ENCODE measurements around the gene DIAPH2. TPM values are rescaled to one million over a fixed set of nuclear protein-coding genes. Genes with fewer than 3 reads are reported as not detected.

Gene DIAPH2
- total RNA-seq, 6 experiments from 2014 or later, result 10.1 to 13.5 (median 11.6) TPM

DNA sequence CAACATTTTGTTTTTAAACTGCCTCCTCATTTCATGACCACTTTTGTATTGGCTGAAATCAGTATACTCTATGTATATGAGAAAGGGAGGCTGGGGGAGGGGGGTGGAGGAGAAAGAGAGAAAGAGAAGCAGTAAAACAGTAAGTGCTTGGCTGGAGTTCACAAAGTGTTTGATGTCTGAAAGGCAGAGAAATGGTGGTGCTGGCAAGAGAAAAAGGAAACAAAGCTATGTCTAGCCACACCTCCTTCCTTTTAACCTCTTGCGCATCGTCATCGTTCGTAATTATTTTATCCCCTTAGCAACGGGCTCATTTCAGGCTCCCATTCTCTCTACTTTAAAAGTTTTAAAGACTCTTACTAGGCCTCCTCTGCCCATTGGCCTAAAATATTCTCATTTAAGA, 224.6 kb downstream of the DIAPH2 start:
- DNase-seq, result no peak
- peaks cover 11% of the 10 kb centered on the region for H3K4me1 Mint-ChIP-seq (ENCODE audit: low read depth)
- no peaks in the 10 kb centered on the region for H3K36me3 Mint-ChIP-seq (ENCODE audit: low read depth)
- TF ChIP-seq, protein P1, sequence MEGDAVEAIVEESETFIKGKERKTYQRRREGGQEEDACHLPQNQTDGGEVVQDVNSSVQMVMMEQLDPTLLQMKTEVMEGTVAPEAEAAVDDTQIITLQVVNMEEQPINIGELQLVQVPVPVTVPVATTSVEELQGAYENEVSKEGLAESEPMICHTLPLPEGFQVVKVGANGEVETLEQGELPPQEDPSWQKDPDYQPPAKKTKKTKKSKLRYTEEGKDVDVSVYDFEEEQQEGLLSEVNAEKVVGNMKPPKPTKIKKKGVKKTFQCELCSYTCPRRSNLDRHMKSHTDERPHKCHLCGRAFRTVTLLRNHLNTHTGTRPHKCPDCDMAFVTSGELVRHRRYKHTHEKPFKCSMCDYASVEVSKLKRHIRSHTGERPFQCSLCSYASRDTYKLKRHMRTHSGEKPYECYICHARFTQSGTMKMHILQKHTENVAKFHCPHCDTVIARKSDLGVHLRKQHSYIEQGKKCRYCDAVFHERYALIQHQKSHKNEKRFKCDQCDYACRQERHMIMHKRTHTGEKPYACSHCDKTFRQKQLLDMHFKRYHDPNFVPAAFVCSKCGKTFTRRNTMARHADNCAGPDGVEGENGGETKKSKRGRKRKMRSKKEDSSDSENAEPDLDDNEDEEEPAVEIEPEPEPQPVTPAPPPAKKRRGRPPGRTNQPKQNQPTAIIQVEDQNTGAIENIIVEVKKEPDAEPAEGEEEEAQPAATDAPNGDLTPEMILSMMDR (IDR thresholded peaks at IDR 0.05), result no peak
- H3K9me3 Mint-ChIP-seq, result no peaks in the 10 kb centered on the region
- no peak overlapping the region for H3K4me3 Mint-ChIP-seq
- no peaks in the 10 kb centered on the region for H3K27me3 Mint-ChIP-seq (ENCODE audit: insufficient read depth)
- no peak overlapping the region for H3K27ac Mint-ChIP-seq

DNA sequence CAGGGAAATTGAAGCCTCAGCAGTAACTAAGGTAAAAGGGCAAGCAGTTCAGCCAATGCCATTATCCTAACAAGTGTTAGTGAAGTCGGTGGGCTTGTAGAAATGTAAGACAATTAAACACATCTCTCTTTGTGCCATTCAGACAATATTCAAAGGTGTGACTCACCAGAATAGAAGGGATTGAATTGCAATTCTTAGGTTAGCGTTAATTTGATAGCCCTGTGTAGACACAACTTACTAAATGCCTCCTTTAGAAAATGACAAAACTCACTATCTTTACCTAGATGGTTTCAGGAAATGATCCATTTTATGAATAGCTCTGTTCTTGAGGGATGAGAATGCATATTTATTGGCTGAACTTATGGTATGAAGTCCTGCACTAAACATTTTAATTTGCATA, 234.2 kb downstream of the DIAPH2 start:
- H3K27ac Mint-ChIP-seq, result no peak overlapping the region
- H3K27me3 Mint-ChIP-seq (ENCODE audit: insufficient read depth), result no peaks in the 10 kb centered on the region
- no peaks in the 10 kb centered on the region for H3K9me3 Mint-ChIP-seq
- DNase-seq, result no peak
- no peak overlapping the region for H3K4me3 Mint-ChIP-seq
- TF ChIP-seq, protein P1 (IDR thresholded peaks at IDR 0.05), result no peak
- no peaks in the 10 kb centered on the region for H3K36me3 Mint-ChIP-seq (ENCODE audit: low read depth)
- no peaks in the 10 kb centered on the region for H3K4me1 Mint-ChIP-seq (ENCODE audit: low read depth)

DNA sequence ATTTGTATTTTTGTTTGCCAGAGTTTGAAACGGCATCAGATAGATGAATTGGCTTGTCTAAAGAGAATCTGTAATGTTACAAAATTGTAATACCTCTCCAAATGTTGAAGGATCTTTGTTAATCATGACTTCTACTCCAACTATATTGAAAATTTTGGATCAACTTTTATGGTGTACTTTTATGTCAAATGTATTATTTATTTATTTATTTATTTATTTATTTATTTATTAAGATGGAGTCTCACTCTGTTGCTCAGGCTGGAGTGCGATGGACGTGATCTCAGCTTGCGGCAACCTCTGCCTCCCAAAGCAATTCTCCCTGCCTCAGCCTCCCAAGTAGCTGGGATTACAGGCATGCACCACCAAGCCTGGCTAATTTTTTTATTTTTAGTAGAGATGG, 235.0 kb downstream of the DIAPH2 start:
- TF ChIP-seq, protein P1 (IDR thresholded peaks at IDR 0.05), result no peak
- no peaks in the 10 kb centered on the region for H3K9me3 Mint-ChIP-seq
- no peaks in the 10 kb centered on the region for H3K4me1 Mint-ChIP-seq (ENCODE audit: low read depth)
- H3K36me3 Mint-ChIP-seq (ENCODE audit: low read depth), result no peaks in the 10 kb centered on the region
- no peak for DNase-seq
- no peak overlapping the region for H3K4me3 Mint-ChIP-seq
- no peak overlapping the region for H3K27ac Mint-ChIP-seq
- H3K27me3 Mint-ChIP-seq (ENCODE audit: insufficient read depth), result no peaks in the 10 kb centered on the region

- TF ChIP-seq, protein P1 (IDR thresholded peaks at IDR 0.05), result no peak
- Mint-ChIP-seq H3K27me3 (ENCODE audit: insufficient read depth) (no peaks in the 10 kb centered on the region), H3K36me3 (ENCODE audit: low read depth) (no peaks in the 10 kb centered on the region; the same call in 1 of the 2 replicates), H3K4me3 (no peak overlapping the region), H3K27ac (no peak overlapping the region), H3K9me3 (no peaks in the 10 kb centered on the region), H3K4me1 (ENCODE audit: low read depth) (peaks cover 6% of the 10 kb centered on the region; the same call in 1 of the 2 replicates)
- no peak for DNase-seq
These were observed 239.9 kb downstream of the DIAPH2 start for GRCh38 chrX:96924581-96924980.

DNA sequence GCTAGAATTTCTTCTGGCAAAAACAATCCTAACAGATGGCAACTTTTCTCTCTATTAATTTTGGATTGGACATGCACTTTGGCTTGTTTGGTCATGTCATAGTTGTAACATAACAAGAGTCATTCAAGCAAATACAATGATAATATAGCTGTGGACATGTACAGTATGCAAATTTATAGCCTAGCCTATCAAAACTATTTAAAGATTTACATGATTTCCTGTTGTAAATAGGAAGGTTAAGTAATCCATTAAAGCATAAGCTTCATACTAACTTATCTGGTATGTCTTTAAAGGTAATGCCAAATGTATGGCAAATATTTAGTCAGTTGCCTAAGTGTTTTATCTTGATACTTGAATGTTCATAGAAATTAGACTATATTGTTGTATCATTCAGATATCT, 244.4 kb downstream of the DIAPH2 start:
- DNase-seq, result no peak
- no peaks in the 10 kb centered on the region for H3K9me3 Mint-ChIP-seq
- H3K36me3 Mint-ChIP-seq (ENCODE audit: low read depth), result no peaks in the 10 kb centered on the region; the same call in 1 of the 2 replicates
- no peak overlapping the region for H3K27ac Mint-ChIP-seq
- H3K27me3 Mint-ChIP-seq (ENCODE audit: insufficient read depth), result no peaks in the 10 kb centered on the region
- peaks cover 6% of the 10 kb centered on the region; the same call in 1 of the 2 replicates for H3K4me1 Mint-ChIP-seq (ENCODE audit: low read depth)
- TF ChIP-seq, protein P1 (IDR thresholded peaks at IDR 0.05), result no peak
- H3K4me3 Mint-ChIP-seq, result no peak overlapping the region

- no peaks in the 10 kb centered on the region for H3K27me3 Mint-ChIP-seq (ENCODE audit: insufficient read depth)
- H3K27ac Mint-ChIP-seq, result no peak overlapping the region
- peaks cover 6% of the 10 kb centered on the region; the same call in 1 of the 2 replicates for H3K9me3 Mint-ChIP-seq
- DNase-seq, result no peak
- peaks cover 39% of the 10 kb centered on the region for H3K36me3 Mint-ChIP-seq (ENCODE audit: low read depth)
- H3K4me3 Mint-ChIP-seq, result no peak overlapping the region
- TF ChIP-seq, protein P1 (IDR thresholded peaks at IDR 0.05), result no peak
- H3K4me1 Mint-ChIP-seq (ENCODE audit: low read depth), result no peaks in the 10 kb centered on the region
These were observed 273.1 kb downstream of the DIAPH2 start for GRCh38 chrX:96957718-96958117.
